ENCODE results near the gene YY1. TPM values are rescaled to one million over a fixed set of nuclear protein-coding genes. Genes with fewer than 3 reads are reported as not detected.

YY1 gene
- total and polyA plus RNA-seq, 2 of the 8 experiments (the other 6 are each of a cell fraction or from before 2014, with no cell fraction given): 26.4 to 106 TPM

- TF ChIP-seq ATF3 (IDR thresholded peaks at IDR 0.05; ENCODE audit: insufficient read depth, low read depth, low read length) (no peak), TEAD4 (IDR thresholded peaks at IDR 0.05; ENCODE audit: low read depth, low read length) (peak; percentile 75), SAP30 (IDR thresholded peaks at IDR 0.05; ENCODE audit: insufficient read depth, insufficient replicate concordance, low read length) (no peak), JUN (IDR thresholded peaks at IDR 0.05; ENCODE audit: low read depth, low read length) (no peak), CEBPB (IDR thresholded peaks at IDR 0.05; ENCODE audit: low read depth, low read length) (no peak), RXRA (IDR thresholded peaks at IDR 0.05; ENCODE audit: insufficient read depth, low read depth, low read length) (no peak), SP1 (IDR thresholded peaks at IDR 0.05; ENCODE audit: low read depth, low read length) (no peak), TCF12 (IDR thresholded peaks at IDR 0.05; ENCODE audit: low read depth, low read length) (no peak), SIRT6 (IDR thresholded peaks at IDR 0.05; ENCODE audit: low read length) (no peak), POU5F1 (IDR thresholded peaks at IDR 0.05; ENCODE audit: low read depth, low read length) (no peak), KDM1A (IDR thresholded peaks at IDR 0.05; ENCODE audit: borderline replicate concordance, low read length) (no peak), BRCA1 (IDR thresholded peaks at IDR 0.05; ENCODE audit: low read depth, low read length) (no peak), CBX8 (IDR thresholded peaks at IDR 0.05; ENCODE audit: borderline replicate concordance, low read depth, low read length) (no peak), RFX5 (IDR thresholded peaks at IDR 0.05; ENCODE audit: borderline replicate concordance, low read depth, low read length) (no peak), RAD21 (IDR thresholded peaks at IDR 0.05 in 1 of 2, conservative IDR thresholded peaks at IDR 0.05 in 1 of 2; ENCODE audit: low read depth in 2 of 2, low read length in 2 of 2) (peak; percentile 13 to 47; a peak in 3 of 4 replicates), HDAC2 (IDR thresholded peaks at IDR 0.05; ENCODE audit: borderline replicate concordance in 1 of 2, low read depth in 2 of 2, low read length in 2 of 2) (0 out of 4 replicates have a peak, but pooled peaks of 1 of the 2 experiments have one; percentile 23), SIN3A (conservative IDR thresholded peaks at IDR 0.05 in 1 of 2, IDR thresholded peaks at IDR 0.05 in 1 of 2; ENCODE audit: low read depth in 1 of 2, low read length in 2 of 2) (0 out of 4 replicates have a peak, but pooled peaks of 1 of the 2 experiments have one; percentile 19), EZH2 (IDR thresholded peaks at IDR 0.05; ENCODE audit: low read depth, low read length, severe bottlenecking) (no peak), TAF7 (optimal IDR thresholded peaks at IDR 0.05; ENCODE audit: borderline replicate concordance, low read depth, low read length) (no peak), CREB1 (IDR thresholded peaks at IDR 0.05) (peak; percentile 20; the same call in 1 of the 2 replicates), SRF (IDR thresholded peaks at IDR 0.05; ENCODE audit: low read depth, low read length) (no peak)
- TF ChIP-seq, protein P1, sequence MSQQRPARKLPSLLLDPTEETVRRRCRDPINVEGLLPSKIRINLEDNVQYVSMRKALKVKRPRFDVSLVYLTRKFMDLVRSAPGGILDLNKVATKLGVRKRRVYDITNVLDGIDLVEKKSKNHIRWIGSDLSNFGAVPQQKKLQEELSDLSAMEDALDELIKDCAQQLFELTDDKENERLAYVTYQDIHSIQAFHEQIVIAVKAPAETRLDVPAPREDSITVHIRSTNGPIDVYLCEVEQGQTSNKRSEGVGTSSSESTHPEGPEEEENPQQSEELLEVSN (IDR thresholded peaks at IDR 0.05): peak; percentile 87
Observed at GRCh38 chr14:100285021-100285912, 46.3 kb downstream of the YY1 start (continued).
